Choroid plexus epithelial cell (primary cell): ENCODE measurements around the gene TRIM44.

ENCODE experiments used
- DNase-seq: peaks from one replicate; pipeline ENCODE4 v3.0.0-alpha.2; 2010; ENCODE audit warnings: low read depth
- H3K4me3 ChIP-seq: 2 replicates; pipeline ENCODE4 v1.5.1; 2011; ENCODE audit warnings: low read depth, mild to moderate bottlenecking, control low read depth, low read length, moderate library complexity
- TF ChIP-seq, protein P1 (sequence below): conservative IDR thresholded peaks from 2 replicates; pipeline ENCODE4 v1.5.1; 2011; ENCODE audit warnings: low read depth, mild to moderate bottlenecking, control low read depth, inconsistent platforms, low read length, moderate library complexity

The TRIM44 gene

GRCh38 chr11:35781861-35782470, 119.4 kb downstream of the TRIM44 start:
- no peak overlapping the region for H3K4me3 ChIP-seq
- TF ChIP-seq, protein P1, sequence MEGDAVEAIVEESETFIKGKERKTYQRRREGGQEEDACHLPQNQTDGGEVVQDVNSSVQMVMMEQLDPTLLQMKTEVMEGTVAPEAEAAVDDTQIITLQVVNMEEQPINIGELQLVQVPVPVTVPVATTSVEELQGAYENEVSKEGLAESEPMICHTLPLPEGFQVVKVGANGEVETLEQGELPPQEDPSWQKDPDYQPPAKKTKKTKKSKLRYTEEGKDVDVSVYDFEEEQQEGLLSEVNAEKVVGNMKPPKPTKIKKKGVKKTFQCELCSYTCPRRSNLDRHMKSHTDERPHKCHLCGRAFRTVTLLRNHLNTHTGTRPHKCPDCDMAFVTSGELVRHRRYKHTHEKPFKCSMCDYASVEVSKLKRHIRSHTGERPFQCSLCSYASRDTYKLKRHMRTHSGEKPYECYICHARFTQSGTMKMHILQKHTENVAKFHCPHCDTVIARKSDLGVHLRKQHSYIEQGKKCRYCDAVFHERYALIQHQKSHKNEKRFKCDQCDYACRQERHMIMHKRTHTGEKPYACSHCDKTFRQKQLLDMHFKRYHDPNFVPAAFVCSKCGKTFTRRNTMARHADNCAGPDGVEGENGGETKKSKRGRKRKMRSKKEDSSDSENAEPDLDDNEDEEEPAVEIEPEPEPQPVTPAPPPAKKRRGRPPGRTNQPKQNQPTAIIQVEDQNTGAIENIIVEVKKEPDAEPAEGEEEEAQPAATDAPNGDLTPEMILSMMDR: no peak
- DNase-seq: no peak

- H3K4me3 ChIP-seq: no peak overlapping the region
- TF ChIP-seq, protein P1: no peak
- no peak for DNase-seq
Observed at GRCh38 chr11:35783809-35784208, 121.2 kb downstream of the TRIM44 start.

DNA sequence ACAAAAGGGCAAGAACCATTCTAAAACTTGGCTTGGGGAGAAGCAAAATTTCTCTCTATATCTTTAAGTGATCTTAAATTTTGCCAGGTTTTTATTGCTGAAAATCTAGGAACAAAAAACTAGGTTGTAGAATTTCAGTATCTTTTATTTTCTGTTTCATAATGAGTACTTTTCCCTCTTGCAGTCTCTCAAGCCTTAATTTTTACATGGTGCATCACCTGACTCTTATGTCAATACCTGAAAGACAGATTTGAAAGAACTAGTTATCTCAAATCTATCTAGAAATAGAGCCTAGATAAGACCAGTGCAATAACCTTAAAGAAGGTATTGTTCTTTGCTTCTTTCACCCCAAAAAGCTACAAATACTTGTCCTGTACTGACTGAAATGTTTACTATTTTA, 122.1 kb downstream of the TRIM44 start:
- no peak for DNase-seq
- TF ChIP-seq, protein P1: no peak
- no peak overlapping the region for H3K4me3 ChIP-seq

DNA sequence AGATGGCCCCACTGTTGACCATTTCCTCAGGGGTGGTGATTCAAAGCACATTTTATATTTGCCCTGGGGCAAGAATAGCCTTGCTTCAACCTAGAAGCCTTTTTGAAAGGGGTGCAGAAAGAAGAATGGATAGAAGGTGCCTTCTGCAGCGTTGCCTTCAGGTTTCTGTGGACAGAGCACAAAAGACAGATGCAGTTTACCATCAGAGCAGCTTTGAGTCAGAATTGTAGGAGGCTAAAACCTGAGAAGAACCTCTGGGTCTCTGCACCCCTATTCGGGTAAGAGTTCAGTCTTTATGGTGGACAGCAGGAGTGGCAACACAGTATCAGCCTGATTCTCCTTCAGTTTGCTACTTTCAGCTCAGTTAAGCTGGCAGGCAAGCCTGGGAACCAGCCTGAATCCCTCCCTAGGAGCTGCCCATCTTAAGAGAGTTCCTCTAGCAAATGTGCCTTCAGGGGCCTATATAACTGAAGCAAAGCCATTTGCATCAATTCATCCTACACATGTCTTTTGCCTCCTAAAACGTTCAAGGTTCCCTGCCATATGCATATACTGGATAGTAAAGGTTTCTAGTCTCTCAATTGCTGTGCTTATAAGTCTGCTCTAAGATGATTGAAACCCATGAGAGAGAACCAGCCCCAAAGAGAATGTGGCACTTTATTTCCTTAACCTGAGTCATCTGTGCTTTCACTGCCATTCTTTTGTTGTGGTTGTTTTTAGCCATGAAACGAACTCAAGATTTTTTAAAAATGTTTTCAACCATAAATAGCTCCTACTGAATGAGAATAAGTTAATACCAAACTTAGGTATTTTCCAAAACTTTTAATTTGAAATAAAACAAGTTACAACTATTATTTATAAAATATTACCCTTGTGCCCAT, 123.0 kb downstream of the TRIM44 start:
- H3K4me3 ChIP-seq: no peak overlapping the region
- TF ChIP-seq, protein P1: no peak

DNA sequence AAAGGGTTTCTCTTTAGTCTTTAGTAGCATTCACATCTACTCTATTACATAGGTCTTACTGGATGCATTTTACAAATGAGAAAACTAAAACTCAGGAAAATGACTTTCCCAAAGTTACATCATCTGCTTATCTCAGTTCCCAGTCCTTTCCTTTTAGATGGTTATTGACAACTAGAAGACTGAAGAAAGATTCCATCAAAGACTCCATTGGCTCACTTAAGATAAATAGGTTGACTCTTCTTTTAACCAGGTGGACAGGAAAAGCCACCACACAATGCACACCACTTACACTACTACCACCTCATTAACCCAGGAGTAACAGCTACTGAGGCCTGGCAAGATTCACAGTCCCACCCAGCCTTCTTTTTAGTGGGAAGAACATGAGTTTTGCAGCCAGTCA, 123.6 kb downstream of the TRIM44 start:
- TF ChIP-seq, protein P1: no peak
- no peak overlapping the region for H3K4me3 ChIP-seq
- DNase-seq: peak; percentile 19

More for the DNA sequence above, 123.0 kb downstream of the TRIM44 start:
- DNase-seq: no peak

DNA sequence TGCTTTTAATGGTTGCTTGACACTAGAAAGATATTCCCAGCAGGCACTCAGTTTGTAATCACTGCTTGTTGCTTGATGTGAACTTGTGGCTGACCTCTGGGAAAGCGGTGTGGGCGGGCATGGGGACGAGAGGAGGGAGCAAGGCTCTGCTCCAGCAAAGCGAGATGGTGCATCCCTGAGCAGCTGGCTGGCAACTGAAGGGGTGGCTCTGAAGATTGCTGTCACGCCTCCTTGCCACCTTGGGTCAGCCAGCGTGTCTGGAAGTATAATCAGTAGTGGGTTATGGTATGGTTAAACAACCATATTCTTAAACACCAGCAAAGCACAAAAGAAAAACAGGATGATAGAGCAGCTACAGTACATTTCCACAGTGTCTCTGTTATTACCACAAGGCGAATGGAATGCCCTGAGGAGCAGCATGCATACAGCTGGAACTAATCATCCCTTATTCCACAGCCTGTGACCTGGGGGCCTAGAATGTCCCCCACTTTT, 124.5 kb downstream of the TRIM44 start:
- no peak overlapping the region for H3K4me3 ChIP-seq
- TF ChIP-seq, protein P1: no peak
- peak; percentile 50 for DNase-seq
